GM12892 (cell line): ENCODE data around the gene SNPH.

Experiments
- POLR2A ChIP-seq: IDR thresholded peaks from 2 replicates; pipeline ENCODE4 v1.6.1; 2011; ENCODE audit warnings: low read depth, low read length, control low read depth
- POLR2AphosphoS5 ChIP-seq: IDR thresholded peaks from 2 replicates; pipeline ENCODE4 v1.6.1; 2011; ENCODE audit warnings: low read depth, low read length, control low read depth
- TAF1 ChIP-seq: IDR thresholded peaks from 2 replicates; pipeline ENCODE4 v1.6.1; 2011; ENCODE audit warnings: low read depth, mild to moderate bottlenecking, control low read depth, low read length, borderline replicate concordance

DNA sequence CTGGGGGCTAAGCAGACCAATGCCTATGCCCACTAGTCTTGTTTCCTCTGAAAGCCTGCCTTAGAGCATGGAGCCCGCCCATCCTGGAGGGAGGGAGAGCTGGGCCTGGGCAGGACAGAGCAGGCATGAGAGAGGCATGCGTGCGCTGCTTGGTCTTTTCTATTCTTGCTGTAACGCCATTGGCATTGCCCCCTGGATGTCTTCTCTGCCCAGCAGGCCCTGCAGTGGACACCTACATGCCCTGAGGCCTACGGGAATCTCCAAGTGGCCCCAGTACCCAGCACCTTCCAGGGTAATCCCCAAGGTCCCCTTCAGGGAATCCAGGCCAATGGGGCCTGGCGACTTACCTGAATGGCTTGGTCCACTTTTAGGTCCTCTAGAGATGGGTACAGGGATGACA is 53.9 kb downstream of the SNPH start:
- TF ChIP-seq POLR2AphosphoS5 (no peak), POLR2A (no peak), TAF1 (no peak)
